Panc1 (cell line): ENCODE data around the gene FAM50B. TPM values are rescaled to one million over a fixed set of nuclear protein-coding genes. Genes with fewer than 3 reads are reported as not detected.

ENCODE experiments used
- ATAC-seq: fragments of 200-7000 bp; cut with Tn5 transposase; 2 replicates; pipeline ENCODE4 v1.9.1; 2020; ENCODE audit warnings: mild to moderate bottlenecking, moderate library complexity
- BruUV-seq: library from RNA; stranded (reverse); fragments of 400-500 nt; replicated peaks from 2 replicates; lab custom pipeline; 2021; lab: Mats Ljungman, UMichigan
- CTCF ChIA-PET: fragments of 300-600 bp; sonication (Branson Sonifier 250); formaldehyde crosslinking; loops from one replicate; lab custom pipeline; 2022; ENCODE audit warnings: antibody characterized with exemption; lab: Charles Lee
- POLR2A ChIA-PET: fragments of 300-600 bp; sonication (Branson Sonifier 250); formaldehyde crosslinking; loops from one replicate; lab custom pipeline; 2022; ENCODE audit warnings: antibody characterized with exemption; lab: Charles Lee
- DNase-seq: peaks from one replicate; pipeline ENCODE4 v3.0.0-alpha.2; 2010; ENCODE audit warnings: low read depth, low spot score
- H3K27ac ChIP-seq: 2 replicates; pipeline ENCODE4 v1.5.1; 2011; ENCODE audit warnings: mild to moderate bottlenecking, low read length, inconsistent platforms
- H3K27me3 ChIP-seq: fragments of 200-500 bp; sonication (Bioruptor generic); 2 replicates; pipeline ENCODE4 v1.6.0; 2014; ENCODE audit warnings: low read length, inconsistent platforms; ENCODE audit not compliant: control insufficient read depth, insufficient read depth
- H3K36me3 ChIP-seq: fragments of 200-500 bp; sonication (Bioruptor generic); 2 replicates; pipeline ENCODE4 v1.5.1; 2014; ENCODE audit warnings: inconsistent platforms, mild to moderate bottlenecking, low read length, moderate library complexity; ENCODE audit not compliant: control insufficient read depth, insufficient read depth
- H3K4me1 ChIP-seq: 2 replicates; pipeline ENCODE4 v1.5.1; 2011; ENCODE audit warnings: inconsistent platforms, mild to moderate bottlenecking, low read length, moderate library complexity; ENCODE audit not compliant: control insufficient read depth, insufficient read depth
- H3K4me3 ChIP-seq, 2 experiments: 2 replicates each; pipeline ENCODE4 v1.5.1; 2011 to 2012; ENCODE audit warnings: low read depth in 2 of 2, low read length in 2 of 2, mild to moderate bottlenecking in 2 of 2, inconsistent platforms in 1 of 2, moderate library complexity in 1 of 2
- H3K9me3 ChIP-seq: fragments of 200-500 bp; sonication (Bioruptor generic); 2 replicates; pipeline ENCODE4 v1.5.1; 2014; ENCODE audit warnings: low read depth, mild to moderate bottlenecking, inconsistent platforms, low read length, moderate library complexity; ENCODE audit not compliant: control insufficient read depth, insufficient read depth
- CTCF ChIP-seq: fragments of 450-650 bp; IDR thresholded peaks from 2 replicates; pipeline ENCODE4 v1.5.1; 2017; ENCODE audit warnings: mild to moderate bottlenecking
- POLR2AphosphoS5 ChIP-seq: IDR thresholded peaks from 2 replicates; pipeline ENCODE4 v1.6.1; 2012; ENCODE audit warnings: mild to moderate bottlenecking, low read depth, low read length, moderate library complexity
- REST ChIP-seq, 2 experiments: IDR thresholded peaks; 2 replicates each; pipeline ENCODE4 v1.6.1; 2011 to 2012; ENCODE audit warnings: low read depth in 2 of 2, control low read depth in 1 of 2, low read length in 1 of 2, mild to moderate bottlenecking in 1 of 2, moderate library complexity in 1 of 2; ENCODE audit not compliant: insufficient read depth in 1 of 2
- SIN3A ChIP-seq: IDR thresholded peaks from 2 replicates; pipeline ENCODE4 v1.6.1; 2012; ENCODE audit warnings: low read depth, mild to moderate bottlenecking, low read length, moderate library complexity, borderline replicate concordance; ENCODE audit not compliant: insufficient read depth
- TCF7L2 ChIP-seq: IDR thresholded peaks from 2 replicates; pipeline ENCODE4 v1.6.1; 2011; ENCODE audit warnings: mild to moderate bottlenecking, low read depth, low read length, inconsistent platforms
- in situ Hi-C: cut with HindIII; loops from 2 replicates; pipeline ENCODE4 v1.10.0; 2016; ENCODE audit warnings: low sequenced_read_pairs, low pct_unique_long_range_greater_than_20kb
- intact Hi-C: fragments of 100-400 bp; cut with micrococcal nuclease; formaldehyde crosslinking; loops from one replicate; pipeline ENCODE4 v1.10.0; 2022; ENCODE audit not compliant: unreplicated experiment
- total RNA-seq: library from RNA; stranded (reverse); gene quantifications from one replicate; pipeline ENCODE4 v1.2.1, GENCODE V29; 2021; ENCODE audit not compliant: unreplicated experiment

Gene FAM50B
- total RNA-seq, 1 experiment from 2014 or later = not detected

GRCh38 chr6:3841711-3842565, 7.2 kb upstream of the FAM50B start:
- peak; percentile 82 for ATAC-seq
- Histone ChIP-seq H3K9me3 (no peaks in the 10 kb centered on the region), H3K4me1 (peaks cover 14% of the 10 kb centered on the region), H3K27ac (no peak overlapping the region), H3K27me3 (no peaks in the 10 kb centered on the region), H3K4me3 (no peak overlapping the region), H3K36me3 (no peaks in the 10 kb centered on the region)
- DNase-seq = no peak
- ChIA-PET POLR2A (no interaction called here), CTCF (no interaction called here)
- TF ChIP-seq SIN3A = no peak
- no peak for TF ChIP-seq POLR2AphosphoS5
- no peak for TF ChIP-seq CTCF
- no peak for TF ChIP-seq TCF7L2
- in situ Hi-C loops (no loop called here), intact Hi-C loops (no loop called here)
- no TSS peak for BruUV-seq

- ChIA-PET CTCF (no interaction called here), POLR2A (no interaction called here)
- Histone ChIP-seq H3K9me3 (no peaks in the 10 kb centered on the region), H3K4me1 (peaks cover 14% of the 10 kb centered on the region), H3K4me3 (no peak overlapping the region), H3K27ac (0 out of 2 replicates have a peak overlapping the region, but pooled peaks have one; percentile 9), H3K36me3 (no peaks in the 10 kb centered on the region), H3K27me3 (no peaks in the 10 kb centered on the region)
- ATAC-seq = peak; percentile 76
- DNase-seq = no peak
- BruUV-seq = no TSS peak
- in situ Hi-C loops (no loop called here), intact Hi-C loops (no loop called here)
- TF ChIP-seq POLR2AphosphoS5 (no peak), SIN3A (no peak), REST (IDR thresholded peaks at IDR 0.05; ENCODE audit: insufficient read depth in 1 of 2, low read depth in 2 of 2, low read length in 1 of 2) (no peak), CTCF (no peak), TCF7L2 (no peak)
Observed at GRCh38 chr6:3843379-3844096, 5.6 kb upstream of the FAM50B start.
